ENCODE measurements around the gene LATS2.
"Not testable (repeated sequence)": the region's sequence is repeated elsewhere in the genome, so short reads cannot be mapped to it uniquely, and the experiment has no call there.

LATS2 gene

DNA sequence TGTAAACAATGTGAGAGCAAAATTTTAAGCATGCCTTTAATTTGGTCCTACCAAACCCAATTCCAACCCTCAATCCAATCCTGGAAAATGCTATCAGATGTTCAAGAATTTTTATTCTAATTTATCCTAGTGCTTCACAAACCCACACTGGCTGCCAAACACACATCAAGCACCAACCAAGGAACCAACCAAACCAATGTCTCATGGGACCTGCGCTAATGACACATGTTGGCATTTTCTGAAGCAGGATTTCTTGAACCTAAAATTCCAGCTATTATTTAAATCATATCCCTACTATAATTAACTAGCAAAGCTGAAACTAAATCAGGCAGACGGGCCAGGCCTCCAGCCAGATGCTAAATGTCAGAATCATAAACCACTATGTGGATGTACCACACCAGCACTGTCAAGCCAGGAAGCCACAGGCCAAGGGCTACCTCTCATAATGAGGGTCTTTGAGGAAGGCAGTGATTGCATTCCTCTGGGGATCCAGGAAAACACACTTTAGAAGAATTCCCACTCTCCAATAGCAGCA lies 5.8 kb downstream of the LATS2 start:
- DNase-seq (ENCODE audit: low read depth), result no peak
- TF ChIP-seq, protein P1, sequence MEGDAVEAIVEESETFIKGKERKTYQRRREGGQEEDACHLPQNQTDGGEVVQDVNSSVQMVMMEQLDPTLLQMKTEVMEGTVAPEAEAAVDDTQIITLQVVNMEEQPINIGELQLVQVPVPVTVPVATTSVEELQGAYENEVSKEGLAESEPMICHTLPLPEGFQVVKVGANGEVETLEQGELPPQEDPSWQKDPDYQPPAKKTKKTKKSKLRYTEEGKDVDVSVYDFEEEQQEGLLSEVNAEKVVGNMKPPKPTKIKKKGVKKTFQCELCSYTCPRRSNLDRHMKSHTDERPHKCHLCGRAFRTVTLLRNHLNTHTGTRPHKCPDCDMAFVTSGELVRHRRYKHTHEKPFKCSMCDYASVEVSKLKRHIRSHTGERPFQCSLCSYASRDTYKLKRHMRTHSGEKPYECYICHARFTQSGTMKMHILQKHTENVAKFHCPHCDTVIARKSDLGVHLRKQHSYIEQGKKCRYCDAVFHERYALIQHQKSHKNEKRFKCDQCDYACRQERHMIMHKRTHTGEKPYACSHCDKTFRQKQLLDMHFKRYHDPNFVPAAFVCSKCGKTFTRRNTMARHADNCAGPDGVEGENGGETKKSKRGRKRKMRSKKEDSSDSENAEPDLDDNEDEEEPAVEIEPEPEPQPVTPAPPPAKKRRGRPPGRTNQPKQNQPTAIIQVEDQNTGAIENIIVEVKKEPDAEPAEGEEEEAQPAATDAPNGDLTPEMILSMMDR (IDR thresholded peaks at IDR 0.05; ENCODE audit: insufficient read depth, low read depth, low read length, missing control alignments), result no peak
- H3K4me3 ChIP-seq (ENCODE audit: low read length), result no peak overlapping the region

DNA sequence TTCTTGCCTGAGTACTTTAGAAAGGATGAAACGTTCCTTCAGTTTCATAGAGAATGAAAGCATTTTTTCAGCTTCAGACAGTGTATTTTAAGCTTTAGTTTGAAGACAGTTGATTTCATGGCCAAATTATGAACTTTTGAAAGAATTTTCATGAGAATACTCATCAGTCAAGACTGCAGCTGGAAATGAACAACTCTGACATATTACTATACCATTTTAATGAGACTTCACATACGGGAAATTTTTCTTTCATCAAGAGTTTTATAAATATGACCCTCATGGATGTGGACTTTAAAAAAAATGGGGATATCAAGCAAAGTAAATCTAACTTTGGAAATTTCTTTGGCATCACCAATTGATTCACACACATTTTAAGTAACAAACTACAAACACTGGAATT lies 6.4 kb downstream of the LATS2 start:
- H3K4me3 ChIP-seq (ENCODE audit: low read length), result no peak overlapping the region
- no peak for DNase-seq (ENCODE audit: low read depth)
- TF ChIP-seq, protein P1 (IDR thresholded peaks at IDR 0.05; ENCODE audit: insufficient read depth, low read depth, low read length, missing control alignments), result no peak

DNA sequence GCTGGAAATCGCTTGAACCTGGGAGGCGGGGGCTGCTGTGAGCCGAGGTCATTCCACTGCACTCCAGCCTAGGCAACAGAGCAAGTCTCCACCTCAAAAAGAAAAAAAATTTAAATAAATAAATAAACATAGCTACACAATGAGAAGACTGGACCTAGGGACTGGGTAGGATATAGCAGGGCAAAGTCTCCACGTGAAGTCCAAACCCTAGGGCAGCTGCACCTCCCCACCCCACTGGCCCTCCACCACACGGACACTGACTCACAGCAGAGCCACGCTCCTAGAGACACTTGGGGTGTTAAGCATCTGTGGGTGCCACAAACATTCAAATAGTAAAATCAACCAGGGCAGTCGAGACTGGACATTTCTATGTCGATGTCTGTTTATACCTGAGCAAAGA lies 7.1 kb downstream of the LATS2 start:
- TF ChIP-seq, protein P1 (IDR thresholded peaks at IDR 0.05; ENCODE audit: insufficient read depth, low read depth, low read length, missing control alignments), result no peak
- no peak for DNase-seq (ENCODE audit: low read depth)
- H3K4me3 ChIP-seq (ENCODE audit: low read length), result no peak overlapping the region

DNA sequence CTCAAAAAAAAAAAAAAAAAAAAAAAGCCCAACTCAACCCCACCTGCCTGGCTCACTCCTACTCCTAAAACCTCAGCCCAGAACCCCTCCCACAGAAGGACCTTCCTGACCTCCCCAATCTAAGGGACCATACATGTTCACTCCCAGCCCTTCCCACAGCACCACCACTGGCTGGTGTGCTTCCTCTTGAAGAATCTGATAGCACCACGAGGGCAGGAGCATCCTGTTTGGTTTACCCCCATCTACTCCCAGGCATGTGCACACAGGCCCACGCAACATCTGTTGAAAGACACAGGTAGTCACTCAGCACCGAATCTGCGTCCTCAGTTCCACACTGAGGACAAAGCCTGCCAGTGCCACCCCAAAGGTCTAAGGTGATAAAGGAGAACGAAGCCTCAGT lies 8.2 kb downstream of the LATS2 start:
- TF ChIP-seq, protein P1 (IDR thresholded peaks at IDR 0.05; ENCODE audit: insufficient read depth, low read depth, low read length, missing control alignments), result peak; percentile 3
- DNase-seq (ENCODE audit: low read depth), result peak; percentile 78
- no peak overlapping the region for H3K4me3 ChIP-seq (ENCODE audit: low read length)

DNA sequence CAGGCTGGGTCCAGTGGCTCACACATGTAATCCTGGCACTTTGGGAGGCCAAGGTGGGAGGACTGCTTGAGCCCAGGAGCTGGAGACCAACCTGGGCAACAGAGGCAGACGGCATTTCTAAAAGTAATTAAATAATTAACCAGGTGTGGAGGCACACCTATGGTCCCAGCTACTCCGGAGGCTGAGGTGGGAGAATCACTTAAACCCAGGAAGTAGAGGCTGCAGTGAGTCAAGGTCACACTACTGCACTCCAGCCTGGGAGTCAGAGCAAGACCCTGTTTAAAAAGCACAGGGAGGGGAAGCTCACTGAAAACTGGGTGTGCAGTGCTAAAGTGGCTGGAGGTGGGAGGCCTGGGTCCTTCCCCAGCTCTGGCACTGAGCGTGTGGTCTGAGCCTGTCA lies 9.7 kb downstream of the LATS2 start:
- no peak for DNase-seq (ENCODE audit: low read depth)
- TF ChIP-seq, protein P1 (IDR thresholded peaks at IDR 0.05; ENCODE audit: insufficient read depth, low read depth, low read length, missing control alignments), result no peak
- no peak overlapping the region for H3K4me3 ChIP-seq (ENCODE audit: low read length)

DNA sequence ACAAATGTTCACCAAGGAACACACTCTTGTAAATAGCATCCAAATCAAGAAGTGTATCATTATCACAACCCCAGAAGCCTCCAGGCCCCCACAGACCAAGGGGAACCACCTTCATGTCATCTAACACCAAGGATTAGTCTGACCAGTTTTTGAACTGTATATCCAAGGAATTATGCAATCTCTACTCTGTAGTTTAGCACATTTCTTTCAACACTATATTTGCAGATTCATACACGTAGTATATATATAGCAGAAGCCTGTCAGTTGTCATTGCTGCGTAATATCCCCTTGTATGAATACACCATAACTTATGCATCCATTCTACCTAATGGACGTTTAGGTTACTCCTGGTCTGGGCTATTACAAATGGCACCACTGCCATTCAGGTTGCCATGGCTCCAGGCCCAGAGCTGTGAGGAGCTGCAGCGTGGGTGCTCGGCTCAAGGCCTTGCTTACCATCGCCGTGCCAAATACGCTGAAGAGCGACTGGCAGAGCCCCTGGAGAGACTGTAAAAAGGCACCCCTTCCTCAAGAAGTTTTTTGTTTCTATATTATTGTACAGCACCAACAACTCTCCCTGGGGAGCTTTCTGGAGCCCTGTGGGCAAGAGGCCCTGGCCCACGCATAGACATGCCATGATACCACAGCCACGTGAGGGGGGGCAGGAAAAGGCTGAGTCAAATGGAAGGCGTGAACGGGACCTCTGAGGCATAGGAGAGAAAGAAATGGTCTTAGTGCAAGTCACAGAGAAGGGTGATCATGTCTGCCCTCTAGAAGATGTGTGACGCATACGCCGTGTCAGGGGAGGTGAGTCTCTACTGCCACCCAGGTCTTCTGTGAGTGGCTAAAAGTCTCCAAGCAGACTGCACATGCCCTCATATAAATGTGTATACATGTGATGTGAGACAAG lies 10.8 kb downstream of the LATS2 start:
- TF ChIP-seq, protein P1 (IDR thresholded peaks at IDR 0.05; ENCODE audit: insufficient read depth, low read depth, low read length, missing control alignments), result no peak
- no peak overlapping the region for H3K4me3 ChIP-seq (ENCODE audit: low read length)
- DNase-seq (ENCODE audit: low read depth), result peak; percentile 15

DNA sequence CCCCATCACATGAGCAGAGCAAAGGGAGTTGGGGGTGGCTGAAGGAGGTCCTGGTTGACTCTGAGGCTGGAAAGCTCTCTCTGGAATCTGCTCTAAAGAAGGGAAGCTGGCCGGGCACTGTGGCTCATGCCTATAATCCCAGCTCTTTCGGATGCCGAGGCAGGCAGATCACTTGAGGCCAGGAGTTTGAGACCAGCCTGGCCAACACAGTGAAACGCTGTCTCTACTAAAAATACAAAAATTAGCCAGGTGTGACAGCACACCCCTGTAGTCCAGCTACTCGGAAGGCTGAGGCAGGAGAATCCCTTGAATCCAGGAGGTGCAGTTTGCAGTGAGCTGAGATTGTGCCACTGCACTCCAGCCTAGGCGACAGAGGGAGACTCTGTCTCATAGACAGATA lies 11.7 kb downstream of the LATS2 start:
- DNase-seq (ENCODE audit: low read depth); H3K4me3 ChIP-seq (ENCODE audit: low read length): not testable (repeated sequence)

All from epithelial cell of esophagus (primary cell).